Heart left ventricle (tissue), 13 donors: ENCODE measurements around the gene ZNF784.
"Not testable (repeated sequence)": the region's sequence is repeated elsewhere in the genome, so short reads cannot be mapped to it uniquely, and the experiment has no call there.

Experiments used
- POLR2A ChIP-seq, 2 donors: fragments of 450-650 bp; IDR thresholded peaks; one replicate each; pipeline ENCODE4 v1.6.1; 2017; ENCODE audit warnings: antibody characterized with exemption in 2 of 2, mild to moderate bottlenecking in 2 of 2, moderate library complexity in 2 of 2
- TF ChIP-seq, protein P1 (sequence below), 12 donors: fragments of 200-600 bp; sonication (generic) in 4 of 12; IDR thresholded peaks; one replicate each; pipeline versions ENCODE4 v1.5.0 to v1.8.0; 2018 to 2022; ENCODE audit warnings: antibody characterized with exemption in 12 of 12, mild to moderate bottlenecking in 5 of 12
- donor health status: ischemic (EF 13 %, LVEDD 7.1; RV severe dilation, severe dysfunction).
- donor health status: DM: no; HTN: yes; CAD: no.
- donor health status: DM: no; HTN: no; CAD: no.
- donor health status: ischemic (EF 25% LVEDD 6.9; RV normal size, moderate dysfunction).
- donor health status: ischemic (EF 25% LVEDD 5.7; RV mildly dilated, moderate dysfunction).
- donor health status: ischemic (EF 35%, LVEDD 5.7; RV mildly dilated, moderate dysfunction).
- donor health status: nonischemic (EF 11% LVEDD 7.7; RV severe dilation, severe dysfunction).
- donor health status: DM: yes; HTN: yes; CAD: no.
- donor health status: PGD.
- donor health status: ischemic (EF 29% LVEDD 5.4; RV normal size, mild dysfunction).
- donor health status: nonischemic (EF 23%, LVEDD 6.1; RV moderate dilation, normal function).

DNA sequence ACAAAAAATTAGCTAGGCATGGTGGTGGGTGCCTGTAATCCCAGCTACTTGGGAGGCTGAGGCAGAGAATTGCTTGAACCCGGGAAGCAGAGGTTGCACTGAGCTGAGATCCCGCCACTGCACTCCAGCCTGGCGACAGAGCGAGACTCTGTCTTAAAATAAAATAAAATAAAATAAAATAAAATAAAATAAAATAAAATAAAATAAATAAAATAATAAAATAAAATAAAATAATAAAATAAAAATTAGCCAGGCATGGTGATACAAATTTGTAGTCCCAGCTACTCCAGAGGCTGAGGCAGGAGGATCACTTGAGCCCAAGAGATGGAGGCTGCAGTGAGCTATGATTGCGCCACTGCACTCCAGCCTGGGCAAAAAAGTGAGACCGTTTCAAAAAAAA lies 50.4 kb downstream of the ZNF784 start:
- TF ChIP-seq, protein P1, sequence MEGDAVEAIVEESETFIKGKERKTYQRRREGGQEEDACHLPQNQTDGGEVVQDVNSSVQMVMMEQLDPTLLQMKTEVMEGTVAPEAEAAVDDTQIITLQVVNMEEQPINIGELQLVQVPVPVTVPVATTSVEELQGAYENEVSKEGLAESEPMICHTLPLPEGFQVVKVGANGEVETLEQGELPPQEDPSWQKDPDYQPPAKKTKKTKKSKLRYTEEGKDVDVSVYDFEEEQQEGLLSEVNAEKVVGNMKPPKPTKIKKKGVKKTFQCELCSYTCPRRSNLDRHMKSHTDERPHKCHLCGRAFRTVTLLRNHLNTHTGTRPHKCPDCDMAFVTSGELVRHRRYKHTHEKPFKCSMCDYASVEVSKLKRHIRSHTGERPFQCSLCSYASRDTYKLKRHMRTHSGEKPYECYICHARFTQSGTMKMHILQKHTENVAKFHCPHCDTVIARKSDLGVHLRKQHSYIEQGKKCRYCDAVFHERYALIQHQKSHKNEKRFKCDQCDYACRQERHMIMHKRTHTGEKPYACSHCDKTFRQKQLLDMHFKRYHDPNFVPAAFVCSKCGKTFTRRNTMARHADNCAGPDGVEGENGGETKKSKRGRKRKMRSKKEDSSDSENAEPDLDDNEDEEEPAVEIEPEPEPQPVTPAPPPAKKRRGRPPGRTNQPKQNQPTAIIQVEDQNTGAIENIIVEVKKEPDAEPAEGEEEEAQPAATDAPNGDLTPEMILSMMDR (IDR thresholded peaks at IDR 0.05), result not testable (repeated sequence)
- not testable (repeated sequence) for TF ChIP-seq POLR2A (IDR thresholded peaks at IDR 0.05)
